Common myeloid progenitor, CD34-positive (primary cell): ENCODE measurements around the gene ZNF513.

Experiments
- CTCF ChIA-PET: fragments of 350-600 bp; sonication (Branson Sonifier 250); formaldehyde crosslinking; loops from one replicate; lab custom pipeline; 2021; ENCODE audit warnings: antibody characterized with exemption; lab: Charles Lee
- POLR2A ChIA-PET: fragments of 350-600 bp; sonication (Branson Sonifier 250); formaldehyde crosslinking; loops from one replicate; lab custom pipeline; 2021; ENCODE audit warnings: antibody characterized with exemption; lab: Charles Lee
- DNase-seq, 3 donors: peaks; one replicate each; pipeline versions ENCODE4 v3.0.0 to v3.0.0-alpha.2; 2013
- H3K27ac ChIP-seq, 2 experiments: 1 replicate in 1 of 2; 2 replicates in 1 of 2; pipeline ENCODE4 v1.7.0; 2013; ENCODE audit warnings: inconsistent platforms in 2 of 2, low read length in 2 of 2, mild to moderate bottlenecking in 2 of 2, low read depth in 1 of 2, moderate library complexity in 1 of 2; ENCODE audit not compliant: severe bottlenecking in 2 of 2, insufficient read depth in 1 of 2, poor library complexity in 1 of 2
- H3K27me3 ChIP-seq, 5 experiments: replicated peaks in 2 of 5; 1 replicate in 3 of 5; 2 replicates in 2 of 5; pipeline versions ENCODE4 v1.6.1 to v1.7.0; 2013; ENCODE audit warnings: low read length in 4 of 5, mild to moderate bottlenecking in 2 of 5, moderate library complexity in 2 of 5, inconsistent platforms in 1 of 5; ENCODE audit not compliant: insufficient read depth in 5 of 5, control insufficient read depth in 4 of 5
- H3K36me3 ChIP-seq, 4 experiments: 1 replicate in 2 of 4; 2 replicates in 2 of 4; pipeline versions ENCODE4 v1.6.1 to v1.7.0; 2013; ENCODE audit warnings: low read length in 3 of 4, control low read depth in 1 of 4, mild to moderate bottlenecking in 1 of 4; ENCODE audit not compliant: control insufficient read depth in 4 of 4, insufficient read depth in 4 of 4
- H3K4me1 ChIP-seq, 4 experiments: 1 replicate in 3 of 4; 2 replicates in 1 of 4; pipeline versions ENCODE4 v1.6.1 to v1.7.1; 2013; ENCODE audit warnings: low read length in 3 of 4, mild to moderate bottlenecking in 3 of 4, control low read depth in 1 of 4, inconsistent platforms in 1 of 4, moderate library complexity in 1 of 4; ENCODE audit not compliant: control insufficient read depth in 4 of 4, insufficient read depth in 4 of 4; ENCODE audit errors: control extremely low read depth in 1 of 4
- H3K4me3 ChIP-seq, 7 experiments: 1 replicate in 4 of 7; 2 replicates in 3 of 7; pipeline versions ENCODE4 v1.5.1 to v1.7.0; 2013; ENCODE audit warnings: mild to moderate bottlenecking in 7 of 7, low read length in 6 of 7, moderate library complexity in 6 of 7, inconsistent platforms in 2 of 7, low read depth in 2 of 7, control low read depth in 1 of 7; ENCODE audit not compliant: insufficient read depth in 4 of 7, control insufficient read depth in 1 of 7; ENCODE audit errors: extremely low read depth in 1 of 7
- H3K9me3 ChIP-seq, 5 experiments: 1 replicate in 4 of 5; 2 replicates in 1 of 5; pipeline versions ENCODE4 v1.6.1 to v1.7.1; 2013; ENCODE audit warnings: low read length in 4 of 5, mild to moderate bottlenecking in 2 of 5, inconsistent platforms in 1 of 5, low read depth in 1 of 5, moderate library complexity in 1 of 5; ENCODE audit not compliant: control insufficient read depth in 4 of 5, insufficient read depth in 2 of 5; ENCODE audit errors: control extremely low read depth in 1 of 5
- WGBS: methylation state at CpG from one replicate; pipeline ENCODE4 v1.1.5; 2013; ENCODE audit not compliant: insufficient coverage; 5-methylcytosine and 5-hydroxymethylcytosine counted together

ZNF513 gene

DNA sequence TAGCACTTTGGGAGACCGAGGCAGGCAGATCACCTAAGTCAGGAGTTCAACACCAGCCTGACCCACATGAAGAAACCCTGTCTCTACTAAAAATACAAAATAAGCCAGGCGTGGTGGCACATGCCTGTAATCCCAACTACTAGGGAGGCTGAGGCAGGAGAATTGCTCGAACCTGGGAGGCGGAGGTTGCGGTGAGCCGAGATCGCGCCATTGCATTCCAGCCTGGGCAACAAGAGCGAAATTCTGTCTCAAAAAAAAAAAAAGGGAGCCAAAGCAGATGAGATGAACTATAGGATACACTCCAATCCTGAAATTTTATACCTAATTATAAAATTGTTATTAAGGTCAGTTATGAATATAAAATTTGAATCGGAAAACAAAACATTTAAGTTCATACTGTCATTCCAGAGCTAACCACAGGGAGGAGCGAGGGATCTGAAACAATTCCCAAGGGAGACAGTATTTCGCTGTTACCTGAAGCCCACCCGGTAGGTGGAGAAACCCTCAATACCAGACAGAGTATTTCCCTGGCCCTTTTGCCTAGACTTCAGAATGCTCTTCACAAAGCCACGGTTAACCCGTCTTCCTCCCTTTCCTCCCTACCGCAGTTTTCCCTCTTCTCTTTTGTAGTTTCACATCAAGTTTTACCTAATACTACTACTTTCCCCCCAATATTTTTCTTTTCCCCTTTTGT is 27.4 kb upstream of the ZNF513 start:
- Histone ChIP-seq H3K27ac (peak overlapping the region; percentile 70 to 90), H3K27me3 (no peaks in the 10 kb centered on the region), H3K9me3 (no peaks in the 10 kb centered on the region), H3K4me3 (peak overlapping the region in 6 of 7 experiments; percentile 82 to 97 (median 92)), H3K4me1 (peaks cover 13 to 18% (median 15%) of the 10 kb centered on the region in 4 experiments), H3K36me3 (peaks cover 0 to 14% (median 2%) of the 10 kb centered on the region in 4 experiments)
- ChIA-PET CTCF (interaction anchor here (1.0 to 4.2 kb wide), 5 partner anchors 14 to 52 kb away, joined by 3 to 45 read pairs (median 4); partner anchors contain the start of genes GTF3C2 and NRBP1), POLR2A (no interaction called here)
- DNase-seq, result peak; percentile 31 to 47 (median 34)
- 56% methylated on average over 9 of the region's 16 CpGs for WGBS

GRCh38 chr2:27400348-27401135 is 20.0 kb upstream of the ZNF513 start:
- no CpG with 5 or more reads among the region's 2 CpGs for WGBS
- Histone ChIP-seq H3K27me3 (no peaks in the 10 kb centered on the region), H3K9me3 (no peaks in the 10 kb centered on the region), H3K4me1 (no peaks in the 10 kb centered on the region), H3K4me3 (no peak overlapping the region), H3K36me3 (peaks cover 0 to 25% (median 5%) of the 10 kb centered on the region in 4 experiments), H3K27ac (no peak overlapping the region)
- POLR2A ChIA-PET, result no interaction called here
- DNase-seq, result no peak
- CTCF ChIA-PET, result interaction anchor here (1.5 to 1.6 kb wide), 2 partner anchors 9 to 15 kb away, joined by 3 to 5 read pairs; no protein-coding TSS in a partner anchor

- Histone ChIP-seq H3K36me3 (peaks cover 0 to 17% (median 3%) of the 10 kb centered on the region in 4 experiments), H3K4me3 (no peak overlapping the region), H3K27ac (no peak overlapping the region), H3K9me3 (no peaks in the 10 kb centered on the region), H3K4me1 (no peaks in the 10 kb centered on the region), H3K27me3 (no peaks in the 10 kb centered on the region)
- WGBS, result 100% methylated on average over 1 of the region's 5 CpGs
- ChIA-PET CTCF (interaction anchor here (0.6 kb wide), 1 partner anchor 173 kb away, joined by 3 read pairs; no protein-coding TSS in a partner anchor), POLR2A (no interaction called here)
- DNase-seq, result no peak
These were observed 18.4 kb upstream of the ZNF513 start for GRCh38 chr2:27398962-27399361.

GRCh38 chr2:27393225-27393624 is 12.7 kb upstream of the ZNF513 start:
- no peaks in the 10 kb centered on the region for H3K9me3 ChIP-seq
- over 99% methylated on average over 18 of the region's 33 CpGs for WGBS

DNA sequence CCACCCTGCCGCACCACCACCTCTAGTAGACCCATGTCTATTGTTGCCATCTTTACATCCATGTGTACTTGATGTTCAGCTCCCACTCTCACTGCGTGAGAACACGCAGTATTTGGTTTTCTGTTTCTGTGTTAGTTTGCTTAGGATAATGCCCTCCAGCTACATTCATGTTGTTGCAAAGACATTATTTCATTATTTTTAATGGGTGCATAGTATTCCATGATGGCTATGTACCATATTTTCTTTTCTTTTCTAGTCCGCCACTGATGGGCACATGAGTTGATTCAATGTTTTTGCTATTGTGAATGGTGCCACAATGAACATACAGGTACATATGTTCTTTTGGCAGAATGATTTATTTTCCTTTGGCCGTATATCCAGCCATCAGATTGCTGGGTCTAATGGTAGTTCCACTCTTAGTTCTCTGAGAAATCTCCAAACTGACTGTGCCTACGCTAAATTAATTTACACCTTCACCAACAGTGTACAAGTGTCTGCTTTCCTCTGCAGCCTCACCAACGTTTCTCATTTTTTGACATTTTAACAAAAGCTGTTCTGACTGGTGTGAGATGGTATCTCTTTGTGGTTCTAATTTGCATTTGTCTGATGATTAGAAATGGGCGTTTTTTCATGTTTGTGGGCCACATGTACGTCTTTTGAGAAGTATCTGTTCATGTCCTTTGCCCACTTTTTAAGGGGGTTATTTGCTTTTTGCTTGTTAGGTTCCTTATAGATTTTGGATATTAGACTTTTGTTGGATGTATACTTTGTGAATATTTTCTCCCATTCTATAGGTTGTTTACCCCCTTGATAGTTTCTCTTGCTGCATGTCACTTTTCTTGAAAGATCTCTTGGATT is 10.5 kb upstream of the ZNF513 start:
- Histone ChIP-seq H3K9me3 (no peaks in the 10 kb centered on the region), H3K36me3 (peaks cover 3 to 20% (median 12%) of the 10 kb centered on the region in 4 experiments), H3K27me3 (no peaks in the 10 kb centered on the region), H3K4me3 (no peak overlapping the region), H3K27ac (no peak overlapping the region), H3K4me1 (no peaks in the 10 kb centered on the region)
- no CpG with 5 or more reads among the region's 9 CpGs for WGBS
- ChIA-PET CTCF (interaction anchor here (0.9 to 1.6 kb wide), 2 partner anchors 10 to 19 kb away, joined by 5 read pairs; no protein-coding TSS in a partner anchor), POLR2A (interaction anchor here (0.6 kb wide), 1 partner anchor 256 kb away, joined by 3 read pairs; the partner anchor contains the start of gene PREB)
- DNase-seq, result no peak

More at GRCh38 chr2:27393225-27393624, 12.7 kb upstream of the ZNF513 start:
- DNase-seq, result no peak
- Histone ChIP-seq H3K36me3 (peaks cover 0 to 12% (median 8%) of the 10 kb centered on the region in 4 experiments), H3K27ac (no peak overlapping the region), H3K27me3 (no peaks in the 10 kb centered on the region), H3K4me1 (no peaks in the 10 kb centered on the region), H3K4me3 (no peak overlapping the region)
- CTCF ChIA-PET, result no interaction called here
- POLR2A ChIA-PET, result interaction anchor here (0.6 kb wide), 1 partner anchor 648 kb away, joined by 4 read pairs; no protein-coding TSS in a partner anchor

DNA sequence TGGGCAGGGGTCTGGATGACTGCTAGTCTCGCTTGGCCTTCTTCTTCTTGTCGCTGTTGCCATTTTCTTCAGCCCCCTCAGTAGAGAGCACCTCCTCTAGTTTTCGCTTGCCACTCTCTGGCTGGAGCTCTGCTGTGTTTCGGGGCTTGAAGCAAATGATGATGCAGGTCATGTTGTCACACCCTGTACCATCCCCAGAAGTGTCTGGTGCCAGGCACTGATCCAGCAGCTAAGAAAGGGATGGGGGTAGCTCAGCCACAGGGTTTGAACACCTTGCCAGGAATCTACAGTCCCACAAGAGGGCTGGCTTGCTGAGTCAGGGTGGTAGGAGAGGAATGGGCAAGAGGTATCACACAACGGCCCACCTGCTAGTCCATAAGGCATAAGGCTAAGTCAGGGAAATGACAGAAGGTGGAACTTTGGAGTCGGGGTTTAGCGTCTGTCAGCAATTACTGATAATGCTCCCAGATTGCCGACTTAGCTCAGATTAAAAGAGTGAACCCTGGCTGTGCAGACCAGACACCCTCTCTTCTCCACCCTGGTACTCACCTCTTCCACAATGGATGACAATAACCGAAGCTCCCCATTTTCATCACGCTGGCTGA is 1.1 kb upstream of the ZNF513 start:
- peaks cover 12 to 27% (median 18%) of the 10 kb centered on the region in 4 experiments for H3K4me1 ChIP-seq
- no peaks in the 10 kb centered on the region for H3K27me3 ChIP-seq
- H3K4me3 ChIP-seq, result no peak overlapping the region
- H3K36me3 ChIP-seq, result peaks cover 12 to 79% (median 44%) of the 10 kb centered on the region in 4 experiments
- DNase-seq, result no peak
- no peaks in the 10 kb centered on the region for H3K9me3 ChIP-seq
- WGBS, result 98% methylated on average over 8 of the region's 10 CpGs
- H3K27ac ChIP-seq, result peak overlapping the region; percentile 81 to 92
- CTCF ChIA-PET, result interaction anchor here (2.0 kb wide), 1 partner anchor 46 kb away, joined by 6 read pairs; the partner anchor contains the start of gene NRBP1
- POLR2A ChIA-PET, result no interaction called here
